ENCODE results near the gene C5AR2.
"Not testable (repeated sequence)": the region's sequence is repeated elsewhere in the genome, so short reads cannot be mapped to it uniquely, and the experiment has no call there.

C5AR2 gene

GRCh38 chr19:47324502-47324901, 7.5 kb upstream of the C5AR2 start:
- DNase-seq: no peak

- DNase-seq: no peak
Observed at GRCh38 chr19:47330466-47330869, 1.5 kb upstream of the C5AR2 start.

GRCh38 chr19:47331490-47331889, 485 bp upstream of the C5AR2 start:
- DNase-seq: no peak

GRCh38 chr19:47336765-47337718, 5.1 kb downstream of the C5AR2 start:
- not testable (repeated sequence) for DNase-seq

- DNase-seq: no peak
Observed at GRCh38 chr19:47339196-47339880, 7.4 kb downstream of the C5AR2 start.

GRCh38 chr19:47340477-47341208, 8.7 kb downstream of the C5AR2 start:
- DNase-seq: no peak

- DNase-seq: no peak
Observed at GRCh38 chr19:47341734-47342133, 9.8 kb downstream of the C5AR2 start.

- no peak for DNase-seq
Observed at GRCh38 chr19:47343194-47343802, 11.3 kb downstream of the C5AR2 start.

GRCh38 chr19:47344425-47344824, 12.4 kb downstream of the C5AR2 start:
- DNase-seq: no peak

GRCh38 chr19:47346024-47346423, 14.0 kb downstream of the C5AR2 start:
- DNase-seq: not testable (repeated sequence)

- peak; percentile 99 for DNase-seq
Observed at GRCh38 chr19:47348819-47349795, 17.1 kb downstream of the C5AR2 start, which contains the start of gene DHX34. DHX34 (plus strand) TSS chr19:47349315; CDS start chr19:47353031, 3,716 bp downstream.

- no peak for DNase-seq
Observed at GRCh38 chr19:47350630-47351029, 18.7 kb downstream of the C5AR2 start.

- DNase-seq: no peak
Observed at GRCh38 chr19:47351548-47351947, 19.6 kb downstream of the C5AR2 start.

- DNase-seq: no peak
Observed at GRCh38 chr19:47352095-47352494, 20.1 kb downstream of the C5AR2 start.

- DNase-seq: no peak
Observed at GRCh38 chr19:47353307-47353712, 21.3 kb downstream of the C5AR2 start.

GRCh38 chr19:47356900-47357299, 24.9 kb downstream of the C5AR2 start:
- DNase-seq: no peak

GRCh38 chr19:47357788-47358680, 26.1 kb downstream of the C5AR2 start:
- no peak for DNase-seq

GRCh38 chr19:47358936-47359335, 27.0 kb downstream of the C5AR2 start:
- no peak for DNase-seq

- no peak for DNase-seq
Observed at GRCh38 chr19:47362321-47362720, 30.3 kb downstream of the C5AR2 start.

GRCh38 chr19:47363758-47364531, 32.0 kb downstream of the C5AR2 start:
- DNase-seq: no peak

Data from NCI-H748 treated with DMSO at 0.1 percent for 48 hours (cell line).